Panc1 (cell line): Measurements from ENCODE around the gene NCR3LG1. TPM values are rescaled to one million over a fixed set of nuclear protein-coding genes. Genes with fewer than 3 reads are reported as not detected.

Source experiments
- ATAC-seq: fragments of 200-7000 bp; cut with Tn5 transposase; 2 replicates; pipeline ENCODE4 v1.9.1; 2020; ENCODE audit warnings: mild to moderate bottlenecking, moderate library complexity
- BruUV-seq: library from RNA; stranded (reverse); fragments of 400-500 nt; replicated peaks from 2 replicates; lab custom pipeline; 2021; lab: Mats Ljungman, UMichigan
- CTCF ChIA-PET: fragments of 300-600 bp; sonication (Branson Sonifier 250); formaldehyde crosslinking; loops from one replicate; lab custom pipeline; 2022; ENCODE audit warnings: antibody characterized with exemption; lab: Charles Lee
- POLR2A ChIA-PET: fragments of 300-600 bp; sonication (Branson Sonifier 250); formaldehyde crosslinking; loops from one replicate; lab custom pipeline; 2022; ENCODE audit warnings: antibody characterized with exemption; lab: Charles Lee
- DNase-seq: peaks from one replicate; pipeline ENCODE4 v3.0.0-alpha.2; 2010; ENCODE audit warnings: low read depth, low spot score
- H3K27ac ChIP-seq: 2 replicates; pipeline ENCODE4 v1.5.1; 2011; ENCODE audit warnings: mild to moderate bottlenecking, low read length, inconsistent platforms
- H3K27me3 ChIP-seq: fragments of 200-500 bp; sonication (Bioruptor generic); 2 replicates; pipeline ENCODE4 v1.6.0; 2014; ENCODE audit warnings: low read length, inconsistent platforms; ENCODE audit not compliant: control insufficient read depth, insufficient read depth
- H3K36me3 ChIP-seq: fragments of 200-500 bp; sonication (Bioruptor generic); 2 replicates; pipeline ENCODE4 v1.5.1; 2014; ENCODE audit warnings: inconsistent platforms, mild to moderate bottlenecking, low read length, moderate library complexity; ENCODE audit not compliant: control insufficient read depth, insufficient read depth
- H3K4me1 ChIP-seq: 2 replicates; pipeline ENCODE4 v1.5.1; 2011; ENCODE audit warnings: inconsistent platforms, mild to moderate bottlenecking, low read length, moderate library complexity; ENCODE audit not compliant: control insufficient read depth, insufficient read depth
- H3K4me3 ChIP-seq, 2 experiments: 2 replicates each; pipeline ENCODE4 v1.5.1; 2011 to 2012; ENCODE audit warnings: low read depth in 2 of 2, low read length in 2 of 2, mild to moderate bottlenecking in 2 of 2, inconsistent platforms in 1 of 2, moderate library complexity in 1 of 2
- H3K9me3 ChIP-seq: fragments of 200-500 bp; sonication (Bioruptor generic); 2 replicates; pipeline ENCODE4 v1.5.1; 2014; ENCODE audit warnings: low read depth, mild to moderate bottlenecking, inconsistent platforms, low read length, moderate library complexity; ENCODE audit not compliant: control insufficient read depth, insufficient read depth
- CTCF ChIP-seq: fragments of 450-650 bp; IDR thresholded peaks from 2 replicates; pipeline ENCODE4 v1.5.1; 2017; ENCODE audit warnings: mild to moderate bottlenecking
- POLR2AphosphoS5 ChIP-seq: IDR thresholded peaks from 2 replicates; pipeline ENCODE4 v1.6.1; 2012; ENCODE audit warnings: mild to moderate bottlenecking, low read depth, low read length, moderate library complexity
- SIN3A ChIP-seq: IDR thresholded peaks from 2 replicates; pipeline ENCODE4 v1.6.1; 2012; ENCODE audit warnings: low read depth, mild to moderate bottlenecking, low read length, moderate library complexity, borderline replicate concordance; ENCODE audit not compliant: insufficient read depth
- TCF7L2 ChIP-seq: IDR thresholded peaks from 2 replicates; pipeline ENCODE4 v1.6.1; 2011; ENCODE audit warnings: mild to moderate bottlenecking, low read depth, low read length, inconsistent platforms
- in situ Hi-C: cut with HindIII; loops from 2 replicates; pipeline ENCODE4 v1.10.0; 2016; ENCODE audit warnings: low sequenced_read_pairs, low pct_unique_long_range_greater_than_20kb
- intact Hi-C: fragments of 100-400 bp; cut with micrococcal nuclease; formaldehyde crosslinking; loops from one replicate; pipeline ENCODE4 v1.10.0; 2022; ENCODE audit not compliant: unreplicated experiment
- total RNA-seq: library from RNA; stranded (reverse); gene quantifications from one replicate; pipeline ENCODE4 v1.2.1, GENCODE V29; 2021; ENCODE audit not compliant: unreplicated experiment
- TF ChIP-seq, protein P1 (sequence below), 2 experiments: IDR thresholded peaks; 2 replicates each; pipeline ENCODE4 v1.6.1; 2011 to 2012; ENCODE audit warnings: low read depth in 2 of 2, control low read depth in 1 of 2, low read length in 1 of 2, mild to moderate bottlenecking in 1 of 2, moderate library complexity in 1 of 2; ENCODE audit not compliant: insufficient read depth in 1 of 2

The NCR3LG1 gene
- total RNA-seq, 1 experiment from 2014 or later, result 8.6 TPM

GRCh38 chr11:17395554-17395961, 44.0 kb downstream of the NCR3LG1 start:
- CTCF ChIA-PET, result no interaction called here
- H3K9me3 ChIP-seq, result no peaks in the 10 kb centered on the region
- DNase-seq (no peak), ATAC-seq (no peak)
- in situ Hi-C loops (no loop called here), intact Hi-C loops (no loop called here)
- no peaks in the 10 kb centered on the region for H3K36me3 ChIP-seq
- BruUV-seq, result no TSS peak
- H3K4me1 ChIP-seq, result no peaks in the 10 kb centered on the region
- no peaks in the 10 kb centered on the region for H3K27me3 ChIP-seq
- H3K4me3 ChIP-seq, result no peak overlapping the region
- no peak for TF ChIP-seq TCF7L2
- no peak for TF ChIP-seq POLR2AphosphoS5
- no peak overlapping the region for H3K27ac ChIP-seq
- POLR2A ChIA-PET, result no interaction called here

- H3K27me3 ChIP-seq, result no peaks in the 10 kb centered on the region
- ChIA-PET CTCF (no interaction called here), POLR2A (no interaction called here)
- no peaks in the 10 kb centered on the region for H3K36me3 ChIP-seq
- TF ChIP-seq, protein P1, sequence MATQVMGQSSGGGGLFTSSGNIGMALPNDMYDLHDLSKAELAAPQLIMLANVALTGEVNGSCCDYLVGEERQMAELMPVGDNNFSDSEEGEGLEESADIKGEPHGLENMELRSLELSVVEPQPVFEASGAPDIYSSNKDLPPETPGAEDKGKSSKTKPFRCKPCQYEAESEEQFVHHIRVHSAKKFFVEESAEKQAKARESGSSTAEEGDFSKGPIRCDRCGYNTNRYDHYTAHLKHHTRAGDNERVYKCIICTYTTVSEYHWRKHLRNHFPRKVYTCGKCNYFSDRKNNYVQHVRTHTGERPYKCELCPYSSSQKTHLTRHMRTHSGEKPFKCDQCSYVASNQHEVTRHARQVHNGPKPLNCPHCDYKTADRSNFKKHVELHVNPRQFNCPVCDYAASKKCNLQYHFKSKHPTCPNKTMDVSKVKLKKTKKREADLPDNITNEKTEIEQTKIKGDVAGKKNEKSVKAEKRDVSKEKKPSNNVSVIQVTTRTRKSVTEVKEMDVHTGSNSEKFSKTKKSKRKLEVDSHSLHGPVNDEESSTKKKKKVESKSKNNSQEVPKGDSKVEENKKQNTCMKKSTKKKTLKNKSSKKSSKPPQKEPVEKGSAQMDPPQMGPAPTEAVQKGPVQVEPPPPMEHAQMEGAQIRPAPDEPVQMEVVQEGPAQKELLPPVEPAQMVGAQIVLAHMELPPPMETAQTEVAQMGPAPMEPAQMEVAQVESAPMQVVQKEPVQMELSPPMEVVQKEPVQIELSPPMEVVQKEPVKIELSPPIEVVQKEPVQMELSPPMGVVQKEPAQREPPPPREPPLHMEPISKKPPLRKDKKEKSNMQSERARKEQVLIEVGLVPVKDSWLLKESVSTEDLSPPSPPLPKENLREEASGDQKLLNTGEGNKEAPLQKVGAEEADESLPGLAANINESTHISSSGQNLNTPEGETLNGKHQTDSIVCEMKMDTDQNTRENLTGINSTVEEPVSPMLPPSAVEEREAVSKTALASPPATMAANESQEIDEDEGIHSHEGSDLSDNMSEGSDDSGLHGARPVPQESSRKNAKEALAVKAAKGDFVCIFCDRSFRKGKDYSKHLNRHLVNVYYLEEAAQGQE (IDR thresholded peaks at IDR 0.05; ENCODE audit: insufficient read depth in 1 of 2, low read depth in 2 of 2, low read length in 1 of 2), result no peak
- no peaks in the 10 kb centered on the region for H3K4me1 ChIP-seq
- no peak overlapping the region for H3K27ac ChIP-seq
- H3K9me3 ChIP-seq, result no peaks in the 10 kb centered on the region
- DNase-seq (no peak), ATAC-seq (no peak)
- intact Hi-C loops (no loop called here), in situ Hi-C loops (no loop called here)
- no peak overlapping the region for H3K4me3 ChIP-seq
- BruUV-seq, result no TSS peak
Observed at GRCh38 chr11:17395978-17396377, 44.4 kb downstream of the NCR3LG1 start.

DNA sequence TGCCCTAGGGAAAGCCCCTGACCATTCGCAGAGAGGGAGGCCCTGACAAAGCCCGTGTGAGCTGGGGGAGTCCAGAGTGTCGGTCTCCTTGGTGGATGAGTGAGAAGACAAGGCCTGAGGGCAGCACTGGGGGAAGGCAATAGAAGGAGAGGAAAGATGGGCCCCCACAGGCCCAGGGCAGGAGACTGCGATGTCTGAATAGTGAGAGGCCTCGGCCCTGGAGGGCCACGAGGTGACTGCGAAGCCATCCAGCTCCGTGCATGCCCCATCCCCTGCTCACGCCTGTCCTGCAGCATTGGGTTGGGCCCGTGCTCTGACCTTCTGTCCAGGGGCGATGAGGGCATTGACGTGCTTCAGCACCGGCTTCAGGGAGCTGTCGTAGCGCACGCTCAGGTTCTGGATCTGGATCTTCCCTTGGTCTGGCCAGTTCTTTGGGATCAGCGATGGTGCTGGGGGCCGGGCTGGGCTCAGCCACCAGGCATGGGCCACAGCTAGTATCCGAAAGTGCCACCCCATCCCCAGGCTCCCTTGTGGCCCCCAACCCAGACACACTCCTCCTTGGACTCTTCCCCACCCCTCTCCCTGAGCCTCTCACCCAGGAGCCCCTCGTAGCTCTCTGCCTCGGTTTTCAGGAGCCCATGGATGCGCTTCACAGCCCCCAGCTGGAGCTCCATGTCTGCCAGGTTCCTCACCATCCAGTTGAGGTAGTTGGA, 45.2 kb downstream of the NCR3LG1 start:
- ChIA-PET CTCF (no interaction called here), POLR2A (no interaction called here)
- no TSS peak for BruUV-seq
- intact Hi-C loops (no loop called here), in situ Hi-C loops (no loop called here)
- Histone ChIP-seq H3K27ac (no peak overlapping the region), H3K36me3 (no peaks in the 10 kb centered on the region), H3K4me3 (no peak overlapping the region), H3K4me1 (no peaks in the 10 kb centered on the region), H3K9me3 (no peaks in the 10 kb centered on the region), H3K27me3 (no peaks in the 10 kb centered on the region)
- DNase-seq, result no peak
- ATAC-seq, result no peak
- TF ChIP-seq, protein P1 (IDR thresholded peaks at IDR 0.05; ENCODE audit: insufficient read depth in 1 of 2, low read depth in 2 of 2, low read length in 1 of 2), result no peak
- TF ChIP-seq SIN3A (no peak), TCF7L2 (no peak), POLR2AphosphoS5 (no peak), CTCF (no peak)
